Erythroblast (primary cell): ENCODE results near the gene KIF13A.

Experiments
- GATA1 ChIP-seq: IDR thresholded peaks from 2 replicates; pipeline ENCODE4 v1.6.1; 2011; ENCODE audit warnings: low read depth, mild to moderate bottlenecking, control low read depth, low read length, moderate library complexity
- POLR2A ChIP-seq: IDR thresholded peaks from 2 replicates; pipeline ENCODE4 v1.6.1; 2011; ENCODE audit warnings: mild to moderate bottlenecking, low read length

DNA sequence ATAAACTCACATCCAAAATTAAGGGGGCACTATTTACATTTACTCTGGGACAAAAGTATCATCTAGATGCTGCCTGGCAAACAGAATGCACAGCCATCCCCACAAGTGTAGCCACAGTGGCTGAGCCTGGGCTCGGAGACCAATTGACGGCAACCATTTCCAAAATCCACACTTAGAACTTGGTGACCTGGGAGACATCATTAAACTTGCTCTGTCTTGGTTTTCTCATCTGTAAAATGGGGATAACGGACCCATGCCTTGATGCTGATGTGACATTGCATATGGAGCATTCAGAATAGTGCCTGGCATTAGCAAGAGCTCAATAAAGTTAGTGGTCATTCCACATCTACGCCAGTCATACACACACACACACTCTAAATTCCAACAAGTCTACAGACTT is 140.7 kb downstream of the KIF13A start:
- TF ChIP-seq POLR2A = no peak
- TF ChIP-seq GATA1 = no peak
